ENCODE measurements around the gene DGKQ. TPM values are rescaled to one million over a fixed set of nuclear protein-coding genes. Genes with fewer than 3 reads are reported as not detected.

Gene DGKQ
- total and polyA plus RNA-seq, 3 experiments from 2014 or later = 17.2 to 26.2 (median 19.6) TPM

DNA sequence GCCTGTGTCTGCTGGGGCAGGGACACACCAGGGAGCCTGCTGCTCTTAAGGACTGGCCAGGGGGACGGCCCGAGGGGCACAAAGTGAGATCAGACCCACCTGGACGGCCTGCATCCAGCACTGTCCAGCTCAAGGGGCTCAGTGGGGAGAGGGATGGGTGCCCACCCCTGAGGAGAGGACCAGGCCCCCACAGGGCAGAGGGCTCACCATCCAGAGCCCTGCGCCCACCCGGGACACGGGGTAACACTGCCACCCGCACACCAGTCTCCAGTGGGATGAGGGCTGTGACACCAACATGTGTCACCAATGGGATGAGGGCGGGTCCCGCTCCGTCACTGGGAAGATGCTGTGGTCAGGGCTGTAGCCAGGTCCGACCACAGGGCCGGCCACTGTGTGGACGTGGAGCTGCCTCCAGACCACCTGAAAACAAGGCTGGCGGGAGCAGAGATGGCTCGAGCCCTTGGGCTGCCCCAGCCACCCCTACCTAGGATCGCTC lies 13.2 kb downstream of the DGKQ start:
- Histone ChIP-seq H3K27ac (ENCODE audit: low read depth, low read length) (no peak overlapping the region), H3K36me3 (ENCODE audit: insufficient read depth, low read length) (no peaks in the 10 kb centered on the region), H3K9me3 (ENCODE audit: low read length) (no peaks in the 10 kb centered on the region), H3K27me3 (ENCODE audit: insufficient read depth, low read length, poor library complexity, severe bottlenecking) (no peaks in the 10 kb centered on the region), H3K4me3 (ENCODE audit: low read length) (no peak overlapping the region), H3K4me1 (ENCODE audit: insufficient read depth, low read length) (no peaks in the 10 kb centered on the region)
- Mint-ChIP-seq H3K27ac (no peak overlapping the region), H3K9me3 (no peaks in the 10 kb centered on the region), H3K27me3 (no peaks in the 10 kb centered on the region), H3K4me1 (peaks cover 0 to 1% (median 0%) of the 10 kb centered on the region in 3 donors), H3K36me3 (peaks cover 0 to 69% (median 0%) of the 10 kb centered on the region in 3 donors), H3K4me3 (no peak overlapping the region)
- ChIA-PET CTCF (no interaction called here), POLR2A (no interaction called here)
- peak in 1 of 5 donors; percentile 26 for DNase-seq

- Histone ChIP-seq H3K27me3 (ENCODE audit: insufficient read depth, low read length, poor library complexity, severe bottlenecking) (no peaks in the 10 kb centered on the region), H3K4me3 (ENCODE audit: low read length) (no peak overlapping the region), H3K36me3 (ENCODE audit: insufficient read depth, low read length) (no peaks in the 10 kb centered on the region), H3K4me1 (ENCODE audit: insufficient read depth, low read length) (no peaks in the 10 kb centered on the region), H3K9me3 (ENCODE audit: low read length) (no peaks in the 10 kb centered on the region), H3K27ac (ENCODE audit: low read depth, low read length) (no peak overlapping the region)
- DNase-seq = peak in 1 of 5 donors; percentile 44
- ChIA-PET POLR2A (no interaction called here), CTCF (no interaction called here)
- H3K27me3 Mint-ChIP-seq = no peaks in the 10 kb centered on the region
- H3K4me1 Mint-ChIP-seq = peaks cover 0 to 1% (median 0%) of the 10 kb centered on the region in 3 donors
- peaks cover 0 to 67% (median 0%) of the 10 kb centered on the region in 3 donors for H3K36me3 Mint-ChIP-seq
- H3K27ac Mint-ChIP-seq = no peak overlapping the region
- no peaks in the 10 kb centered on the region for H3K9me3 Mint-ChIP-seq
- H3K4me3 Mint-ChIP-seq = no peak overlapping the region
Observed at GRCh38 chr4:959338-960139, 13.8 kb downstream of the DGKQ start.

- POLR2A ChIA-PET = no interaction called here
- Mint-ChIP-seq H3K4me3 (no peak overlapping the region), H3K36me3 (peaks cover 0 to 65% (median 0%) of the 10 kb centered on the region in 3 donors), H3K4me1 (peaks cover 0 to 1% (median 0%) of the 10 kb centered on the region in 3 donors), H3K27ac (no peak overlapping the region), H3K9me3 (no peaks in the 10 kb centered on the region), H3K27me3 (no peaks in the 10 kb centered on the region)
- no peak for DNase-seq
- Histone ChIP-seq H3K4me1 (ENCODE audit: insufficient read depth, low read length) (no peaks in the 10 kb centered on the region), H3K4me3 (ENCODE audit: low read length) (no peak overlapping the region), H3K27ac (ENCODE audit: low read depth, low read length) (no peak overlapping the region), H3K36me3 (ENCODE audit: insufficient read depth, low read length) (no peaks in the 10 kb centered on the region), H3K27me3 (ENCODE audit: insufficient read depth, low read length, poor library complexity, severe bottlenecking) (no peaks in the 10 kb centered on the region), H3K9me3 (ENCODE audit: low read length) (no peaks in the 10 kb centered on the region)
- CTCF ChIA-PET = no interaction called here
Observed at GRCh38 chr4:958696-959337, 14.6 kb downstream of the DGKQ start.

- Mint-ChIP-seq H3K4me1 (peaks cover 0 to 1% (median 0%) of the 10 kb centered on the region in 3 donors), H3K36me3 (peaks cover 0 to 63% (median 0%) of the 10 kb centered on the region in 3 donors), H3K9me3 (no peaks in the 10 kb centered on the region), H3K4me3 (no peak overlapping the region), H3K27ac (no peak overlapping the region), H3K27me3 (no peaks in the 10 kb centered on the region)
- no peak overlapping the region for H3K27ac ChIP-seq (ENCODE audit: low read depth, low read length)
- no peak for DNase-seq
- ChIA-PET POLR2A (interaction anchor here (0.6 kb wide), 1 partner anchor 12 kb away, joined by 8 read pairs; no protein-coding TSS in a partner anchor), CTCF (no interaction called here)
- no peaks in the 10 kb centered on the region for H3K27me3 ChIP-seq (ENCODE audit: insufficient read depth, low read length, poor library complexity, severe bottlenecking)
- H3K9me3 ChIP-seq (ENCODE audit: low read length) = no peaks in the 10 kb centered on the region
- H3K36me3 ChIP-seq (ENCODE audit: insufficient read depth, low read length) = no peaks in the 10 kb centered on the region
- no peak overlapping the region for H3K4me3 ChIP-seq (ENCODE audit: low read length)
- no peaks in the 10 kb centered on the region for H3K4me1 ChIP-seq (ENCODE audit: insufficient read depth, low read length)
Observed at GRCh38 chr4:958314-958665, 15.1 kb downstream of the DGKQ start.

GRCh38 chr4:957581-958313 lies 15.6 kb downstream of the DGKQ start:
- peak in 1 of 5 donors; percentile 44 for DNase-seq
- Mint-ChIP-seq H3K4me1 (peaks cover 0 to 1% (median 0%) of the 10 kb centered on the region in 3 donors), H3K27ac (peak overlapping the region in 1 of 8 donors; percentile 80), H3K36me3 (peaks cover 0 to 66% (median 0%) of the 10 kb centered on the region in 3 donors), H3K4me3 (no peak overlapping the region), H3K27me3 (no peaks in the 10 kb centered on the region), H3K9me3 (no peaks in the 10 kb centered on the region)
- Histone ChIP-seq H3K4me3 (ENCODE audit: low read length) (no peak overlapping the region), H3K36me3 (ENCODE audit: insufficient read depth, low read length) (no peaks in the 10 kb centered on the region), H3K27ac (ENCODE audit: low read depth, low read length) (no peak overlapping the region), H3K9me3 (ENCODE audit: low read length) (no peaks in the 10 kb centered on the region), H3K27me3 (ENCODE audit: insufficient read depth, low read length, poor library complexity, severe bottlenecking) (no peaks in the 10 kb centered on the region), H3K4me1 (ENCODE audit: insufficient read depth, low read length) (no peaks in the 10 kb centered on the region)
- ChIA-PET CTCF (no interaction called here), POLR2A (interaction anchor here (0.6 kb wide), 1 partner anchor 12 kb away, joined by 8 read pairs; no protein-coding TSS in a partner anchor)

GRCh38 chr4:957231-957580 lies 16.2 kb downstream of the DGKQ start:
- no peak overlapping the region for H3K27ac ChIP-seq (ENCODE audit: low read depth, low read length)
- no peak for DNase-seq
- H3K4me3 ChIP-seq (ENCODE audit: low read length) = no peak overlapping the region
- no peaks in the 10 kb centered on the region for H3K27me3 ChIP-seq (ENCODE audit: insufficient read depth, low read length, poor library complexity, severe bottlenecking)
- Mint-ChIP-seq H3K36me3 (peaks cover 0 to 65% (median under 1%) of the 10 kb centered on the region in 3 donors), H3K4me3 (no peak overlapping the region), H3K4me1 (peaks cover 0 to 1% (median 0%) of the 10 kb centered on the region in 3 donors), H3K27ac (no peak overlapping the region), H3K27me3 (no peaks in the 10 kb centered on the region), H3K9me3 (no peaks in the 10 kb centered on the region)
- H3K4me1 ChIP-seq (ENCODE audit: insufficient read depth, low read length) = no peaks in the 10 kb centered on the region
- ChIA-PET CTCF (no interaction called here), POLR2A (no interaction called here)
- H3K36me3 ChIP-seq (ENCODE audit: insufficient read depth, low read length) = no peaks in the 10 kb centered on the region
- H3K9me3 ChIP-seq (ENCODE audit: low read length) = no peaks in the 10 kb centered on the region

DNA sequence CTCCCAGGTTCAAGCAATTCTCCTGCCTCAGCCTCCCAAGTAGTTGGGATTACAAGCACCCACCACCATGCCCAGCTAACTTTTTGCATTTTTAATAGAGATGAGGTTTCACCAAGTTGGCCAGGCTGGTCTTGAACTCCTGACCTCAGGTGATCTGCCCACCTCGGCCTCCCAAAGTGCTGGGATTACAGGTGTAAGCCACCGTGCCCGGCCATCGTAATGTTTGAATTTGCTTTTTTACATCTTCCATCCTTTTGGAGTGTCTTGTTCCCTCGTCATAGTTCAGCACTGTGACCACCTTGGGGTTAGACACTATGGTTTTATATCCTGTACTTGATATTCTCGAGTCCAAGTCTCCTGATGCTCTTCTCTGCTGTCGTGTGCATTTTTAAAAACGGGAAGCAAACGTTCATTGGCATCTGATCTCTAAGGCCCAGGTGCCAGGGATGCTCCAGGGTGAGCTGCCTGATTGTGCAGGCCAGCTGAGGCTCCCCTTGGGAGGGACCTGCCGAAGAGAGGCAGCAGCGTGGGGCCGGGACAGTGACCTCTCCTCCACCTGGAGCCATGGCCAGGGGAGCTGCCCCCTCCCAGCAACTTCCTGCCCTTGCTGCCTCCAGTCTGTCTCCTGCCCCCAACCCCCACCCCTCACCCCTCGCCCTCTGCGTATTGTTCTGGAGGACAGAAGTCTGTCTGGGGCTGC lies 16.7 kb downstream of the DGKQ start:
- POLR2A ChIA-PET = no interaction called here

More for the DNA sequence above, 16.7 kb downstream of the DGKQ start:
- no peak overlapping the region for H3K27ac ChIP-seq (ENCODE audit: low read depth, low read length)
- H3K4me3 Mint-ChIP-seq = no peak overlapping the region
- H3K36me3 Mint-ChIP-seq = peaks cover 0 to 63% (median 1%) of the 10 kb centered on the region in 3 donors
- CTCF ChIA-PET = no interaction called here
- H3K27me3 ChIP-seq (ENCODE audit: insufficient read depth, low read length, poor library complexity, severe bottlenecking) = no peaks in the 10 kb centered on the region
- H3K27me3 Mint-ChIP-seq = no peaks in the 10 kb centered on the region
- peak in 1 of 5 donors; percentile 21 for DNase-seq
- H3K9me3 ChIP-seq (ENCODE audit: low read length) = no peaks in the 10 kb centered on the region
- H3K27ac Mint-ChIP-seq = peak overlapping the region in 2 of 8 donors; percentile 20 to 77
- no peak overlapping the region for H3K4me3 ChIP-seq (ENCODE audit: low read length)
- H3K36me3 ChIP-seq (ENCODE audit: insufficient read depth, low read length) = no peaks in the 10 kb centered on the region
- H3K4me1 Mint-ChIP-seq = peaks cover 0 to 1% (median 0%) of the 10 kb centered on the region in 3 donors
- H3K9me3 Mint-ChIP-seq = no peaks in the 10 kb centered on the region
- H3K4me1 ChIP-seq (ENCODE audit: insufficient read depth, low read length) = no peaks in the 10 kb centered on the region
